Neural progenitor cell (in vitro differentiated cells): ENCODE measurements around the gene ADRA1B. TPM values are rescaled to one million over a fixed set of nuclear protein-coding genes. Genes with fewer than 3 reads are reported as not detected.
A peak's percentile ranks its signal among the peaks of the same experiment; 100 is the strongest.
"Not testable (repeated sequence)": the region's sequence is repeated elsewhere in the genome, so short reads cannot be mapped to it uniquely, and the experiment has no call there.

Source experiments
- DNase-seq: peaks from one replicate; pipeline ENCODE4 v3.0.0-alpha.2; 2016; ENCODE audit warnings: low spot score
- H2AFZ ChIP-seq: fragments of 200-600 bp; sonication (generic); replicated peaks from 2 replicates; pipeline ENCODE4 v1.6.1; 2016; ENCODE audit warnings: antibody characterized with exemption
- H3F3A ChIP-seq: fragments of 200-600 bp; sonication (generic); 2 replicates; pipeline ENCODE4 v1.6.1; 2016; ENCODE audit warnings: antibody characterized with exemption, low read depth
- H3K27ac ChIP-seq: fragments of 200-600 bp; sonication (generic); 2 replicates; pipeline ENCODE4 v1.5.1; 2016; ENCODE audit warnings: mild to moderate bottlenecking
- H3K27me3 ChIP-seq: fragments of 200-600 bp; sonication (generic); 2 replicates; pipeline ENCODE4 v1.6.1; 2016; ENCODE audit warnings: mild to moderate bottlenecking, moderate library complexity
- H3K36me3 ChIP-seq: fragments of 200-600 bp; sonication (generic); 2 replicates; pipeline ENCODE4 v1.5.1; 2016
- H3K4me1 ChIP-seq: fragments of 200-600 bp; sonication (generic); 2 replicates; pipeline ENCODE4 v1.6.1; 2016; ENCODE audit warnings: mixed run types
- H3K4me2 ChIP-seq: fragments of 200-600 bp; sonication (generic); 2 replicates; pipeline ENCODE4 v1.6.1; 2016
- H3K4me3 ChIP-seq: fragments of 200-600 bp; sonication (generic); 2 replicates; pipeline ENCODE4 v1.5.1; 2016
- H3K79me2 ChIP-seq: fragments of 200-600 bp; sonication (generic); 2 replicates; pipeline ENCODE4 v1.6.1; 2016; ENCODE audit warnings: low read depth
- H3K9ac ChIP-seq: fragments of 200-600 bp; sonication (generic); 2 replicates; pipeline ENCODE4 v1.6.1; 2016
- H3K9me3 ChIP-seq: fragments of 200-600 bp; sonication (generic); 2 replicates; pipeline ENCODE4 v1.5.1; 2016; ENCODE audit warnings: low read depth
- H4K20me1 ChIP-seq: fragments of 200-600 bp; sonication (generic); 2 replicates; pipeline ENCODE4 v1.6.1; 2016; ENCODE audit warnings: low read depth
- H3K27ac Mint-ChIP-seq: 3 replicates; pipeline ENCODE4 v1.8.0; 2021; ENCODE audit warnings: mixed read lengths
- H3K27me3 Mint-ChIP-seq: 2 replicates; pipeline ENCODE4 v1.8.0; 2022; ENCODE audit warnings: low read depth, mild to moderate bottlenecking, inconsistent platforms, moderate library complexity, mixed read lengths; ENCODE audit not compliant: insufficient read depth
- H3K36me3 Mint-ChIP-seq: 3 replicates; pipeline ENCODE4 v1.8.0; 2021; ENCODE audit warnings: mixed read lengths
- H3K4me1 Mint-ChIP-seq: 3 replicates; pipeline ENCODE4 v1.8.0; 2021; ENCODE audit warnings: mixed read lengths
- H3K4me3 Mint-ChIP-seq: 3 replicates; pipeline ENCODE4 v1.8.0; 2021; ENCODE audit warnings: mild to moderate bottlenecking, moderate library complexity, mixed read lengths
- H3K9me3 Mint-ChIP-seq: 3 replicates; pipeline ENCODE4 v1.8.0; 2020; ENCODE audit warnings: mixed read lengths
- CTCF ChIP-seq: fragments of 200-600 bp; sonication (generic); IDR thresholded peaks from 2 replicates; pipeline ENCODE4 v1.5.1; 2017; ENCODE audit warnings: antibody characterized with exemption, mild to moderate bottlenecking
- EZH2 ChIP-seq: fragments of 200-600 bp; sonication (generic); IDR thresholded peaks from 2 replicates; pipeline ENCODE4 v1.6.1; 2017; ENCODE audit warnings: antibody characterized with exemption, mild to moderate bottlenecking, moderate library complexity
- EZH2phosphoT487 ChIP-seq: fragments of 200-600 bp; sonication (generic); IDR thresholded peaks from 2 replicates; pipeline ENCODE4 v1.6.1; 2017; ENCODE audit warnings: antibody characterized with exemption
- total RNA-seq: library from RNA; depleted of rRNA; stranded (reverse); fragments of >200 nt; gene quantifications from 2 replicates; pipeline ENCODE4 v1.2.3, GENCODE V29; 2015; ENCODE audit warnings: low replicate concordance

ADRA1B gene
- total RNA-seq, 1 donor from 2014 or later: not detected

DNA sequence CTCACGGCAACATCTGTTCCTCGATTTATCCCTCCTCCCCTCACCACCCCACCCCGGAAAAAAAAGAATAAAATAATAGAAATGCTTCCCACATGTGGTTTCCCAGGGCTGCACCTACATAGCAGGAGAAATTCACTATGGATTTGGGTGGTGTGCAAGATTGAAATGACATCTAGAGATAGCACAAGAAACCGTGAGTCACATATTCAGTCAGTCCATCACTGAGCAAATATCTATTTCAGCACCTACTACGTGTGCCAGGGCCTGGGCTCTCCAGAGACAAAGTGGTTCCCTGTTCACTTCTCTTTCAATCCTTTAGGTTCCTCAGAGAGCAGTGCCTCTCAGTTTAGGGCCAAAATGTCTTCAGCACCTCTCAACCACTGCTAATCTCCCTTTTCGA, 47.7 kb downstream of the ADRA1B start:
- Histone ChIP-seq H2AFZ (no peak overlapping the region), H3K9ac (no peak overlapping the region), H3K27ac (no peak overlapping the region), H3K4me1 (peaks cover 3% of the 10 kb centered on the region), H4K20me1 (no peaks in the 10 kb centered on the region), H3K27me3 (peaks cover 25% of the 10 kb centered on the region), H3F3A (no peaks in the 10 kb centered on the region), H3K4me2 (no peak overlapping the region), H3K36me3 (no peaks in the 10 kb centered on the region), H3K79me2 (no peaks in the 10 kb centered on the region), H3K9me3 (no peaks in the 10 kb centered on the region), H3K4me3 (no peak overlapping the region)
- H3K4me3 Mint-ChIP-seq: no peak overlapping the region
- peaks cover 16% of the 10 kb centered on the region for H3K27me3 Mint-ChIP-seq
- peaks cover 24% of the 10 kb centered on the region for H3K4me1 Mint-ChIP-seq
- no peaks in the 10 kb centered on the region for H3K9me3 Mint-ChIP-seq
- no peak for TF ChIP-seq EZH2phosphoT487
- TF ChIP-seq CTCF: no peak
- TF ChIP-seq EZH2: no peak
- no peak overlapping the region for H3K27ac Mint-ChIP-seq
- no peak for DNase-seq
- no peaks in the 10 kb centered on the region for H3K36me3 Mint-ChIP-seq

DNA sequence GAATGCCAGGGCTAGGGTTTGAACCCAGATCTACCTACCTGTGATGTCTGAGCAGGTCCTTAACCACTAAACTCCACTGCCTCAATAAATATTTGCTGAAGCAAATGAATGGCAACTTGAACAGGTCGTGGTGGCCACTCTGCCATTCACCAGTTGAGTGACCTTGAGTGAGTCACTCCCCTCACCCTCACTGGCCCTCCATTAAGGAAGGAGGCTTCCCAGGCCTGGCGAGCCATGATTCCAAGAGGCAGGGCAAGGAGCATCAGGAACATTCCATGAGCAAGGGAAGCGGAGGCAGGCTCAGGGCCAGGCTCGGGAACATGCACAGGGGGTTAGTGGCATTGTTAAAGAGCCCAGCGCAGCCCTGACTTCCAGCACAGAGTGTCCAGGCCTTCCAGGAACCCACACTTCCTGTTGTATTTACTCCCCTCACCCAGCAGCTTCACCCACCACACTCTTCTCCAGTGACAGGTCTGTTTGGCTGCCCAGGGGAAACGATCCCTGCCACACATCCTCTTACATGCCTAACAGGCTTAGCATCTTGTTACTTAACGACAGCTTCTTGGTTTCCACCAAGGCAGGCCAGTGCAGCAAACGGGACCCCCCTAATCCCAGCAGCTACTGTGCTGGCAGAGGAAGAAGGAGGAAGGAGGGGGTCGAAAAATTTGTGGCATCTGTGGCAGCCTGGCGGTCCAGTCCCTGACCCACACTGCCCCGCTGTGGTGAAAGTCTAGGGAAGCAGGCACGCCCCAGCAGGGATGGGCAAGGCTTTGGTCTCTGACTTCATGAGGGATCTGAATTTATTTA, 49.0 kb downstream of the ADRA1B start:
- Histone ChIP-seq H3K4me3 (no peak overlapping the region), H3K27ac (no peak overlapping the region), H4K20me1 (no peaks in the 10 kb centered on the region), H3K9ac (no peak overlapping the region), H3F3A (no peaks in the 10 kb centered on the region), H3K79me2 (no peaks in the 10 kb centered on the region), H3K27me3 (peaks cover 38% of the 10 kb centered on the region), H3K4me1 (peaks cover 3% of the 10 kb centered on the region), H3K36me3 (no peaks in the 10 kb centered on the region), H3K4me2 (no peak overlapping the region), H3K9me3 (no peaks in the 10 kb centered on the region), H2AFZ (no peak overlapping the region)
- DNase-seq: peak; percentile 86
- Mint-ChIP-seq H3K36me3 (no peaks in the 10 kb centered on the region), H3K27me3 (peaks cover 18% of the 10 kb centered on the region), H3K27ac (no peak overlapping the region), H3K4me3 (no peak overlapping the region), H3K4me1 (peaks cover 19% of the 10 kb centered on the region), H3K9me3 (no peaks in the 10 kb centered on the region)
- no peak for TF ChIP-seq EZH2
- no peak for TF ChIP-seq EZH2phosphoT487
- TF ChIP-seq CTCF: peak; percentile 75

- H3K27ac ChIP-seq, H3K4me3 Mint-ChIP-seq, H3K79me2 ChIP-seq, H3K4me1 ChIP-seq, H3K36me3 ChIP-seq, H3F3A ChIP-seq, H3K9me3 Mint-ChIP-seq, H3K27ac Mint-ChIP-seq, H4K20me1 ChIP-seq, H3K4me2 ChIP-seq, H3K4me3 ChIP-seq, H2AFZ ChIP-seq, H3K9me3 ChIP-seq, DNase-seq, H3K9ac ChIP-seq, H3K36me3 Mint-ChIP-seq: not testable (repeated sequence)
- peaks cover 18% of the 10 kb centered on the region for H3K4me1 Mint-ChIP-seq
- peaks cover 44% of the 10 kb centered on the region for H3K27me3 ChIP-seq
- peaks cover 23% of the 10 kb centered on the region for H3K27me3 Mint-ChIP-seq
Observed at GRCh38 chr5:159965838-159966128, 49.5 kb downstream of the ADRA1B start.

- H3K27me3 Mint-ChIP-seq: peaks cover 42% of the 10 kb centered on the region
Observed at GRCh38 chr5:159969966-159970365, 53.7 kb downstream of the ADRA1B start.

More at GRCh38 chr5:159969966-159970365, 53.7 kb downstream of the ADRA1B start:
- Histone ChIP-seq H3K4me3 (no peak overlapping the region), H3K79me2 (no peaks in the 10 kb centered on the region), H3K27me3 (peaks cover 85% of the 10 kb centered on the region), H2AFZ (no peak overlapping the region), H3K4me1 (no peaks in the 10 kb centered on the region), H3F3A (peaks cover 3% of the 10 kb centered on the region), H3K9me3 (no peaks in the 10 kb centered on the region), H3K9ac (no peak overlapping the region), H3K36me3 (no peaks in the 10 kb centered on the region), H3K27ac (no peak overlapping the region), H4K20me1 (no peaks in the 10 kb centered on the region), H3K4me2 (no peak overlapping the region)
- Mint-ChIP-seq H3K4me3 (no peak overlapping the region), H3K27ac (no peak overlapping the region), H3K4me1 (peaks cover 11% of the 10 kb centered on the region), H3K36me3 (peaks cover 3% of the 10 kb centered on the region), H3K9me3 (peaks cover 2% of the 10 kb centered on the region)
- no peak for DNase-seq
- TF ChIP-seq EZH2 (no peak), CTCF (no peak), EZH2phosphoT487 (no peak)
